ENCODE results near the gene TRIP10.
"Not testable (repeated sequence)": the region's sequence is repeated elsewhere in the genome, so short reads cannot be mapped to it uniquely, and the experiment has no call there.

The TRIP10 gene

GRCh38 chr19:6743714-6744380, 4.4 kb downstream of the TRIP10 start:
- Histone ChIP-seq H3K27ac (peak overlapping the region; percentile 77 to 96), H3K4me3 (peak overlapping the region; percentile 62)
- TF ChIP-seq CTCF (IDR thresholded peaks at IDR 0.05), result no peak
- DNase-seq (ENCODE audit: low spot score), result no peak

- no peak for TF ChIP-seq CTCF (IDR thresholded peaks at IDR 0.05)
- Histone ChIP-seq H3K27ac (peak overlapping the region; percentile 77 to 96), H3K4me3 (peak overlapping the region; percentile 62)
- DNase-seq (ENCODE audit: low spot score), result peak; percentile 96
Observed at GRCh38 chr19:6744381-6745301, 5.2 kb downstream of the TRIP10 start.

- H3K27ac ChIP-seq, result peak overlapping the region in 1 of 2 donors; percentile 75
- TF ChIP-seq CTCF (IDR thresholded peaks at IDR 0.05), result no peak
- H3K4me3 ChIP-seq, result no peak overlapping the region
Observed at GRCh38 chr19:6745965-6746364, 6.5 kb downstream of the TRIP10 start.

GRCh38 chr19:6748543-6748942, 9.1 kb downstream of the TRIP10 start:
- DNase-seq (ENCODE audit: low spot score); H3K4me3 ChIP-seq: not testable (repeated sequence)
- peak overlapping the region in 1 of 2 donors; percentile 49 for H3K27ac ChIP-seq

More at GRCh38 chr19:6745965-6746364, 6.5 kb downstream of the TRIP10 start:
- no peak for DNase-seq (ENCODE audit: low spot score)

GRCh38 chr19:6750062-6750461, 10.6 kb downstream of the TRIP10 start:
- H3K27ac ChIP-seq, result peak overlapping the region in 1 of 2 donors; percentile 44
- no peak for TF ChIP-seq CTCF (IDR thresholded peaks at IDR 0.05)
- peak; percentile 83 for DNase-seq (ENCODE audit: low spot score)
- H3K4me3 ChIP-seq, result no peak overlapping the region

- Histone ChIP-seq H3K27ac (no peak overlapping the region), H3K4me3 (no peak overlapping the region)
- DNase-seq (ENCODE audit: low spot score), result no peak
- TF ChIP-seq CTCF (IDR thresholded peaks at IDR 0.05), result no peak
Observed at GRCh38 chr19:6751189-6751588, 11.7 kb downstream of the TRIP10 start.

GRCh38 chr19:6752256-6753177, 13.0 kb downstream of the TRIP10 start:
- peak overlapping the region; percentile 69 for H3K4me3 ChIP-seq
- no peak for DNase-seq (ENCODE audit: low spot score)
- peak overlapping the region in 1 of 2 donors; percentile 83 for H3K27ac ChIP-seq
- TF ChIP-seq CTCF (IDR thresholded peaks at IDR 0.05), result no peak

Measured in coronary artery (tissue), 2 donors.